Activated CD8-positive, alpha-beta memory T cell treated with anti-CD3 and anti-CD28 coated beads for 24 hours (primary cell): ENCODE data around the gene ZNF440.
"Not testable (repeated sequence)": the region's sequence is repeated elsewhere in the genome, so short reads cannot be mapped to it uniquely, and the experiment has no call there.

ENCODE experiments used
- DNase-seq: peaks from one replicate; pipeline ENCODE4 v3.0.0-alpha.2; 2020

ZNF440 gene

GRCh38 chr19:11814029-11814699 is at the start of gene ZNF440:
TSS of gene ZNF440 (plus strand) at chr19:11814273. CDS start at chr19:11814448, 175 bp downstream.
- DNase-seq: peak; percentile 95

- DNase-seq: peak; percentile 99
Observed at GRCh38 chr19:11766597-11767591, 47.2 kb upstream of the ZNF440 start, which contains the start of gene ZNF441. TSS of gene ZNF441 (plus strand) at chr19:11767000. CDS start at chr19:11767194, 194 bp downstream.

DNA sequence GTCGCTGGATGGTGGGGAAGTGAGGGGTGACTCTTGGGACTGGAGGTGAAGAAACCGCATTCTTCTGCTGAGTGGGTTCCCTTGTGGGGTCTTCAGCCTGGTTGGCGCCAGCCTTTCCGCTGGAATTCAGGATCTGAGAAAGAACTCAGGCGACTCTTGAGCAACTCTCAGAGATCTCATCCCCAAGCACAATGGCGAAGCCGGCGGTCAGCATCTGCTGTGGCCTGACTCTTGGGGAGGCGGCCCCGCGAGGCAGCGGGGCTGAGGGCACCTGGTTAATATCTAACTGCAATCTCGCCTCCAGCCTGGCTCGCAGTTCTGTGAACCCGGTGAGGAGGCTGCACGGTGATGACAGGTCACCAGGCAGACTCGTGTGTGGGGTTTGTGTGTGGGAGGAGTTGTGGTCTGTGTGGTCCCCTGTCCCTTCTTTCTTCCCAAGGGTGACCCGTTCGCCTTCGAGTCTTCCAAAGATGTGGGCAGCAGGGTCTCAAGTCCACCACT is 46.4 kb upstream of the ZNF440 start:
- DNase-seq: peak; percentile 69

DNA sequence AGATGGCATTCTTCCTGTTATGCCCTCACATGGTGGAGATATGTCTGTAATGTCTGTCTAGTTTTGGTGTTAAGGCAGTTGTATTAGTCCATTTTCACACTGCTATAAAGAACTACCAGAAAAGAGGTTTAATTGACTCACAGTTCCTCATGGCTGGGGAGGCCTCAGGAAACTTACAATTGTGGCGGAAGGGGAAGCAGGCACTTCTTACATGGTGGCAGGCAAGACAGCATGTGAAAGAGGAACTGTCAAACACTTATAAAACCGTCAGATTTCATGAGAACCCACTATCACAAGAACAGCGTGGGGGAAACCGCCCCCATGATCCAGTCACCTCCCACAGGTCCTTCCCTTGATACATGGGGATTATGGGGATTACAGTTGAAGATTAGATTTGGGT is 44.1 kb upstream of the ZNF440 start:
- no peak for DNase-seq

- not testable (repeated sequence) for DNase-seq
Observed at GRCh38 chr19:11771520-11771919, 42.6 kb upstream of the ZNF440 start.

GRCh38 chr19:11776669-11777068 is 37.4 kb upstream of the ZNF440 start:
- DNase-seq: not testable (repeated sequence)

- no peak for DNase-seq
Observed at GRCh38 chr19:11780431-11781020, 33.5 kb upstream of the ZNF440 start.

GRCh38 chr19:11781295-11782057 is 32.6 kb upstream of the ZNF440 start:
- DNase-seq: no peak

DNA sequence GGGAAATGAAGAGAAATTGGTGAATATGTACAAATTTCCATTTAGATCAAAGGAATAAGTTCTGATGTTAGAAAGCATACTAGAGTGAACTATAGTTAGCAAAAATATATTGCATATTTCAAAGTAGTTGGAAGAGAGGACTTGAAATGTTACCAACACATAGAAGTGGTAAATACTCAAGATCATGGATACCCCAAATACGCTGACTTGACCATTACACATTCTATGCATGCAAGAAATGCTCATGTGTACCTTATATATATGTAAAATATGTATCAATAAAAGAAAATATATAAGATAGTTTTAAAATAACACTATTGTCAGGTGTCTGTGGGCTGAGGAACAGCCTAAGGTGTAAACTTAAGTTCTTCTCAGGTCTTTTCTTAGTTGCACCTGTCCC is 30.3 kb upstream of the ZNF440 start:
- DNase-seq: no peak

GRCh38 chr19:11784356-11784755 is 29.7 kb upstream of the ZNF440 start:
- DNase-seq: no peak

GRCh38 chr19:11787536-11787935 is 26.5 kb upstream of the ZNF440 start:
- DNase-seq: no peak

GRCh38 chr19:11792942-11793341 is 21.1 kb upstream of the ZNF440 start:
- no peak for DNase-seq

DNA sequence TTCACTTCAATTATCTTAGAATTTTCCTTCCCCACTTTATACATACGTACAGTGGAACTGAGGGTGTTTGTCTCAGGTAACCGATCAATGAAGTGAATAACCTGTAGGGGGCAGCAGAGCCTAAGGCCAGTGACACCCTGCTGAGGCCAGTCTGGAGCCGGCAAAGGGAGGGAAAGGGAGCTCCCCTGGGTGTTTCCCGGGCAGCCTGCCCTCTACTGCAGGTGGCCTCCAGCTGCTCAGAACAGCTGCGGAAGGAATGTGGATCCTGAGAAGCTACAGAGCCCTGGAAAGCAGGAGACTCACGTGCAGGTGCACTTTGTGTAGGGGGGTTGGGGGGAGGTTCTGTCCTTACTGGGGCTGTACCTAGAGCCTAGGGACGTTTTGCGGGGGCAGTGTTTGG is 16.6 kb upstream of the ZNF440 start:
- peak; percentile 87 for DNase-seq

- peak; percentile 90 for DNase-seq
Observed at GRCh38 chr19:11798391-11799330, 15.4 kb upstream of the ZNF440 start, which contains the start of gene ZNF491. TSS of gene ZNF491 (plus strand) at chr19:11798523. CDS start at chr19:11805954, 7,431 bp downstream.

DNA sequence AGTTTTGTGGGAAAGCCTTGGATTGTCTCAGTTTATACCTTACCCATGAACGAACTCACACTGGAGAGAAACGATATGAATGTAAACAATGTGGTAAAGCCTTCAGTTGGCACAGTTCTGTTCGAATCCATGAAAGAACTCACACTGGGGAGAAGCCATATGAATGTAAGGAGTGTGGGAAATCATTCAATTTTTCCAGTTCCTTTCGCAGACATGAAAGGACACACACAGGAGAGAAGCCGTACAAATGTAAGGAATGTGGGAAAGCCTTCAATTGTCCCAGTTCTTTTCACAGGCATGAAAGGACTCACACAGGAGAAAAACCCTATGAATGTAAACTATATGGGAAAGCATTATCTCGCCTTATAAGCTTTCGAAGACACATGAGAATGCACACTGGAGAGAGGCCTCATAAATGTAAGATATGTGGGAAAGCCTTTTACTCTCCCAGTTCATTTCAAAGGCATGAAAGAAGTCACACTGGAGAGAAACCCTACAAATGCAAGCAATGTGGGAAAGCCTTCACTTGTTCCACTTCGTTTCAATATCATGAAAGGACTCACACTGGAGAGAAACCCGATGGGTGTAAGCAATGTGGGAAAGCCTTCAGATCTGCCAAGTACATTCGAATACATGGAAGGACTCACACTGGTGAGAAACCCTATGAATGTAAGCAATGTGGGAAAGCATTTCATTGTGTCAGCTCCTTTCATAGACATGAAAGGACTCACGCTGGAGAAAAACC is 7.5 kb upstream of the ZNF440 start:
- no peak for DNase-seq

GRCh38 chr19:11807099-11807380 is 7.0 kb upstream of the ZNF440 start:
- no peak for DNase-seq

DNA sequence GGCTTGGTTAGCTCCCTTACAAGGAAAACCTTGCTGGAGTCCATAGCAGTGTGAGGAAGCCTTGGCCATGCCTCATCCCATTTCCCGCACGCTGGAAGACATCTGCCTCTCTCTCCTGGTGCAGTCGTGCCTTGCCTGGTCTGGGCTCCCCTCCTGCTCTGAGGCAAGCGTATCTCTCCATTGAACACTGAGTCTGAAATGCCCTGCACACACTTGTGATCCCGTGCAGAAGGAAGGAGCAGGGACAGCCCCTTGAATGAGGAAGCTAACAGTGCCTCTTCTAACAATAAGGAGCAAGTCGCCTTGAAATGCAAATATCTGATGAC is 407 bp upstream of the ZNF440 start:
- no peak for DNase-seq

DNA sequence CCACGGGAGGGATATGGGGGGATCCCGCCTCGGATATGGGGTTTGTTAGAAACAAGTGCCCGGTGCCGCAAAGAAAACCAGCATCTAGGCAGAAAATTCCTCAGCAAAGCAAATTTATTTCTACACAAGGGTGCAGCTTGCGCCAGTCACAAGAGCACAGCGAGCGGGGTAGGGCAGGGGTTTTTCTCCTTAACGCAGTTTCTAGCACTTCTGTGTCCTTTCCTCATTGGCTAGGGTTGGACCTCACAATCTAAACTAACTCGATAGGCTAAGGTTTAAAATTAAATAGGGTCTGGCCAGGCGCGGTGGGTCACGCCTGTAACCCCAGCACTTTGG is 595 bp downstream of the ZNF440 start:
- no peak for DNase-seq

GRCh38 chr19:11821474-11822109 is 7.5 kb downstream of the ZNF440 start:
- DNase-seq: no peak
